SK-N-SH (cell line): ENCODE results near the gene BCL2L13. TPM values are rescaled to one million over a fixed set of nuclear protein-coding genes. Genes with fewer than 3 reads are reported as not detected.

ENCODE experiments used
- CTCF ChIA-PET: fragments of 300-600, 350-600 bp; formaldehyde crosslinking; extraction: SDS; loops from one replicate; lab custom pipeline; 2021; lab: Yijun Ruan, JAX
- POLR2A ChIA-PET: fragments of 350-600 bp; sonication (Branson Sonifier 250); formaldehyde crosslinking; extraction: SDS; loops from one replicate; lab custom pipeline; 2020; ENCODE audit warnings: antibody characterized with exemption, inconsistent platforms; lab: Yijun Ruan, JAX
- DNase-seq: peaks from one replicate; pipeline ENCODE4 v3.0.0; 2012
- H2AFZ ChIP-seq: fragments of 200-600 bp; sonication (generic); 2 replicates; pipeline ENCODE4 v1.8.1; 2016; ENCODE audit warnings: antibody characterized with exemption, mild to moderate bottlenecking, low read depth
- H3F3A ChIP-seq: fragments of 200-600 bp; sonication (generic); replicated peaks from 2 replicates; pipeline ENCODE3; 2016; ENCODE audit warnings: antibody characterized with exemption, mild to moderate bottlenecking; ENCODE audit not compliant: insufficient read depth
- H3K27ac ChIP-seq, 2 experiments: fragments of 200-500 bp in 1 of 2; fragments of 200-600 bp in 1 of 2; sonication (Bioruptor generic) in 1 of 2; sonication (generic), shearing (Covaris generic) in 1 of 2; 2 replicates each; pipeline versions ENCODE4 v1.5.1 to v1.6.1; 2014 to 2016; ENCODE audit warnings: low read depth in 2 of 2, inconsistent platforms in 1 of 2, low read length in 1 of 2, mild to moderate bottlenecking in 1 of 2, mixed read lengths in 1 of 2
- H3K27me3 ChIP-seq: fragments of 200-600 bp; sonication (generic), shearing (Covaris generic); 2 replicates; pipeline ENCODE4 v1.6.1; 2016; ENCODE audit warnings: mixed run types; ENCODE audit not compliant: insufficient read depth
- H3K36me3 ChIP-seq, 2 experiments: fragments of 200-500 bp in 1 of 2; fragments of 200-600 bp in 1 of 2; sonication (Bioruptor generic) in 1 of 2; sonication (generic) in 1 of 2; replicated peaks in 1 of 2; 2 replicates each; pipeline versions ENCODE3 to v1.5.1; 2014 to 2016; ENCODE audit warnings: low read length in 1 of 2, mild to moderate bottlenecking in 1 of 2; ENCODE audit not compliant: insufficient read depth in 2 of 2, control insufficient read depth in 1 of 2
- H3K4me1 ChIP-seq, 2 experiments: fragments of 200-500 bp in 1 of 2; fragments of 200-600 bp in 1 of 2; sonication (Bioruptor generic) in 1 of 2; sonication (generic), shearing (Covaris generic) in 1 of 2; 2 replicates each; pipeline versions ENCODE4 v1.5.1 to v1.6.1; 2014 to 2016; ENCODE audit warnings: low read depth in 1 of 2, low read length in 1 of 2, mixed run types in 1 of 2; ENCODE audit not compliant: insufficient read depth in 2 of 2, control insufficient read depth in 1 of 2
- H3K4me2 ChIP-seq: fragments of 200-600 bp; sonication (generic), shearing (Covaris generic); 2 replicates; pipeline ENCODE4 v1.6.1; 2017; ENCODE audit warnings: mixed run types
- H3K4me3 ChIP-seq, 2 experiments: fragments of 200-500 bp in 1 of 2; fragments of 200-600 bp in 1 of 2; sonication (Bioruptor generic) in 1 of 2; sonication (generic), shearing (Covaris generic) in 1 of 2; 2 replicates each; pipeline versions ENCODE4 v1.5.1 to v1.8.1; 2014 to 2016; ENCODE audit warnings: low read depth in 2 of 2, inconsistent platforms in 1 of 2, low read length in 1 of 2, mild to moderate bottlenecking in 1 of 2, mixed read lengths in 1 of 2, moderate library complexity in 1 of 2
- H3K79me2 ChIP-seq: fragments of 200-600 bp; sonication (generic); 2 replicates; pipeline ENCODE4 v1.8.1; 2017; ENCODE audit warnings: mild to moderate bottlenecking; ENCODE audit not compliant: insufficient read depth
- H3K9ac ChIP-seq: fragments of 200-600 bp; sonication (generic); 2 replicates; pipeline ENCODE4 v1.6.1; 2017; ENCODE audit warnings: mixed run types
- H3K9me2 ChIP-seq: fragments of 200-600 bp; sonication (generic); 2 replicates; pipeline ENCODE4 v1.6.1; 2017; ENCODE audit warnings: mixed run types
- H3K9me3 ChIP-seq: fragments of 200-600 bp; sonication (generic); 2 replicates; pipeline ENCODE4 v1.6.1; 2017; ENCODE audit warnings: mixed run types, mild to moderate bottlenecking, moderate library complexity
- H4K20me1 ChIP-seq: fragments of 200-600 bp; sonication (generic); 2 replicates; pipeline ENCODE4 v1.6.1; 2017; ENCODE audit warnings: mild to moderate bottlenecking, mixed run types; ENCODE audit not compliant: insufficient read depth
- ELF1 ChIP-seq: IDR thresholded peaks from 2 replicates; pipeline ENCODE4 v1.4.0; 2012
- EP300 ChIP-seq, 2 experiments: IDR thresholded peaks; 2 replicates each; pipeline versions ENCODE4 v1.4.0 to v1.6.1; 2012; ENCODE audit warnings: borderline replicate concordance in 1 of 2, low read depth in 1 of 2, low read length in 1 of 2
- FOXM1 ChIP-seq: IDR thresholded peaks from 2 replicates; pipeline ENCODE4 v1.4.0; 2012; ENCODE audit warnings: low read depth, mild to moderate bottlenecking
- IRF3 ChIP-seq: fragments of 150-350 bp; IDR thresholded peaks from 2 replicates; pipeline ENCODE4 v1.6.1; 2016; ENCODE audit warnings: mild to moderate bottlenecking, low read depth, low read length
- NFIC ChIP-seq: IDR thresholded peaks from 2 replicates; pipeline ENCODE4 v1.4.0; 2012; ENCODE audit warnings: borderline replicate concordance
- NRF1 ChIP-seq: IDR thresholded peaks from 2 replicates; pipeline ENCODE4 v1.6.1; 2012; ENCODE audit warnings: low read depth, mild to moderate bottlenecking, low read length
- PBX3 ChIP-seq: IDR thresholded peaks from 2 replicates; pipeline ENCODE4; 2012
- POLR2AphosphoS5 ChIP-seq: IDR thresholded peaks from 2 replicates; pipeline ENCODE4 v1.6.1; 2012; ENCODE audit warnings: low read depth, low read length
- RAD21 ChIP-seq: IDR thresholded peaks from 2 replicates; pipeline ENCODE4 v1.6.1; 2012; ENCODE audit warnings: mild to moderate bottlenecking, low read length
- SIN3A ChIP-seq: IDR thresholded peaks from 2 replicates; pipeline ENCODE4 v1.6.1; 2012; ENCODE audit warnings: low read depth, mild to moderate bottlenecking, low read length, moderate library complexity, borderline replicate concordance
- TAF1 ChIP-seq: IDR thresholded peaks from 2 replicates; pipeline ENCODE4 v1.6.1; 2012; ENCODE audit warnings: low read depth, mild to moderate bottlenecking, low read length, moderate library complexity, borderline replicate concordance
- TCF12 ChIP-seq: IDR thresholded peaks from 2 replicates; pipeline ENCODE4 v1.4.0; 2012
- TEAD4 ChIP-seq: IDR thresholded peaks from 2 replicates; pipeline ENCODE4 v1.4.0; 2012; ENCODE audit warnings: mild to moderate bottlenecking, borderline replicate concordance; ENCODE audit not compliant: insufficient read depth
- ZBTB33 ChIP-seq: IDR thresholded peaks from 2 replicates; pipeline ENCODE4 v1.4.0; 2012; ENCODE audit warnings: low read depth, borderline replicate concordance
- WGBS: methylation state at CpG from one replicate; pipeline ENCODE4 v1.1.6; 2017; ENCODE audit warnings: low lambda C conversion rate; 5-methylcytosine and 5-hydroxymethylcytosine counted together
- polyA plus RNA-seq, 3 experiments: library from polyadenylated mRNA; depleted of rRNA; stranded (reverse); fragments of >200 nt; gene quantifications; 2 replicates each; pipeline ENCODE4 v1.2.3, GENCODE V29; 2012

The BCL2L13 gene
- polyA plus RNA-seq, 1 of the 3 experiments (the other 2 are of a cell fraction), result 37.1 TPM

- TF ChIP-seq IRF3 (no peak), TAF1 (no peak), NRF1 (no peak), TEAD4 (no peak), ZBTB33 (no peak), POLR2AphosphoS5 (no peak), EP300 (IDR thresholded peaks at IDR 0.05; ENCODE audit: borderline replicate concordance in 1 of 2, low read depth in 1 of 2, low read length in 1 of 2) (no peak)
Measured at GRCh38 chr22:17748555-17749353, 110.2 kb downstream of the BCL2L13 start (continued).

GRCh38 chr22:17749605-17750395 is 111.2 kb downstream of the BCL2L13 start:
- no peak for TF ChIP-seq TEAD4
- no peak for TF ChIP-seq RAD21
- no peak for TF ChIP-seq EP300 (IDR thresholded peaks at IDR 0.05; ENCODE audit: borderline replicate concordance in 1 of 2, low read depth in 1 of 2, low read length in 1 of 2)
- no peak for TF ChIP-seq FOXM1
- TF ChIP-seq SIN3A, result no peak
- no peak for TF ChIP-seq NFIC
- no peak for TF ChIP-seq PBX3
- no peak for TF ChIP-seq TCF12
- no peak for TF ChIP-seq ELF1
- Histone ChIP-seq H3K9me2 (no peaks in the 10 kb centered on the region), H3K27ac (no peak overlapping the region), H3K27me3 (no peaks in the 10 kb centered on the region), H3K36me3 (no peaks in the 10 kb centered on the region), H3K9ac (no peak overlapping the region), H3F3A (no peaks in the 10 kb centered on the region), H3K9me3 (no peaks in the 10 kb centered on the region), H4K20me1 (no peaks in the 10 kb centered on the region), H2AFZ (no peak overlapping the region), H3K4me1 (no peaks in the 10 kb centered on the region), H3K79me2 (peaks cover 6% of the 10 kb centered on the region; the same call in 1 of the 2 replicates), H3K4me2 (no peak overlapping the region), H3K4me3 (no peak overlapping the region)
- 87% methylated on average over 17 of the region's 35 CpGs for WGBS
- no peak for DNase-seq
- ChIA-PET CTCF (interaction anchor here (2.1 to 2.5 kb wide), 2 partner anchors 23 to 326 kb away, joined by 7 to 9 read pairs; no protein-coding TSS in a partner anchor), POLR2A (no interaction called here)
